HG03175 (cell line): ENCODE results near the gene JPH3.
"Not testable (repeated sequence)": the region's sequence is repeated elsewhere in the genome, so short reads cannot be mapped to it uniquely, and the experiment has no call there.

ENCODE experiments used
- ATAC-seq: cut with Tn5 transposase; IDR thresholded peaks from one replicate; pipeline ENCODE4 v1.9.1; 2021; ENCODE audit warnings: mild to moderate bottlenecking, moderate library complexity; ENCODE audit not compliant: unreplicated experiment

Gene JPH3

DNA sequence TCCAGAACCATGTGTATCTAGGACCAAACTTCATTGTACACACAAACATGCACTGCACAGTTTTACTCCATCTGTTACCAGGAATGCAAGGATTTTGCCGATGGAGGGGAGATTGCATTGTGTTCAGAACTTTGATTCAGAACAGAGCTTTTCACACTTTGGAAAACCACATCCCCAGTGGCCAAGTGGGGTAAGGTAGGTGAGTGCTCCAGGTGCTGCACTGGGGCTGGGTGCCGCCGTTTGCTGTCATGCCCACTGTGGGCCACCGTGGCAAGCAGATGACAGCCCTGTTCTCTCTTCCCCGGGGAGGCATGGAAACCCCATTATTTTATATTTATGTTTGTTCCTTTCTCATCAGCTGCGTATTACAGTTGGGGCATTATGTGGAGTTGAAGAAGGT, 29.3 kb upstream of the JPH3 start:
- ATAC-seq = no peak

DNA sequence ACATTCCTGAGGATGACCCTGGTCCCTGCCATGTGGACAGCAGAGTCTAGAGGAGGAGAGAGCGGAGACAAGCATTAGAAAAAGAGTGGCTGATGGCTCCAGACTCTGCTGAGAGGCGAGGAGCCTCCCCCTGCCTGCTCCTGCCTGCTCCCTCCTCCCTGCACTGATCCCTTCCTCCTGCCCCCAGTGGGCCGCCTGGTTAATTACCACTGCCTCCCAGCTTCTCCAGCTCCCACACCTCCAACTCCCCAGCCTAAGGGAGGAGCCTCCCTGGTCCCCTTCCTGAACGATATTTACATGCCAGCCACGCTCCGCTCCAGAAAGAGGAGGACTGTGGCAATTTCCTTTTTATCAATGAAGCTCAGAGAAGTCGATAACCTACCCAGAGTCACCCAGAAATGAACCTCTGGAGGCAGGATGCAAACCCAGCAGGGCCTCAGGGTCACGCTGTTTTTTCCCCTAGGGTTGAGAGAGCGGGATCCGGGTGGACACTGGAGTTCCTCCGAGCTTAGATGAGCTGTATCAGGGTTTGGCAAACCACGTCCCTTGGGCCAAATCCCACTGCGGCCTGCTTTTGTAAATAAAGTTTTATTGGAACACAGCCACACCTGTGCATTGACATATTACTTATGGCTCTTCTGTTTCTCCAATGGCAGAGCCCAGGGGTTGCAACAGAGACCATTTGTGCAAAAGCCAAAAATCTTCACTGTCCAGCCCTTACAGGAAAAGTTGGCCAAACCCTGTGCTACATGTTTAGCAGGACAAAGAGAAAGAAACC, 27.1 kb upstream of the JPH3 start:
- ATAC-seq = no peak

DNA sequence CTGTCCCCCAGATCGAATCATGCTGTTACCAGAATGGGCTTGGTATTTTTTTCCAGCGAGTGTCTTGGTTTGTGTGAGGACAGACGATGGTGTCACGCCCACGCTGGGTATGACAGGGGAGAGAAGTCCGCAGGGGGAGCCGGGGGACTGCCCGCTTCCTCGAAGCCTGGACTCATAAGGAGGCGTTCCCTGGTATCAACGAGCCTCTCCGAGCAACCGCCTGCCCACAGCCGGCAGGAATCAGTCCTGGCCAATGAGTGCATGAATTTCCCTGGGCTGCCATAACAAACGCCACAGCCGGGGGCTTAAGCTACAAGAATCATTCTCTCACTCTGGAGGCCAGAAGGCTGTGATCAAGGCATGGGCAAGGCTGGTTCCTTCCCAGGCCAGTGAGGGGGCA, 26.1 kb upstream of the JPH3 start:
- no peak for ATAC-seq

DNA sequence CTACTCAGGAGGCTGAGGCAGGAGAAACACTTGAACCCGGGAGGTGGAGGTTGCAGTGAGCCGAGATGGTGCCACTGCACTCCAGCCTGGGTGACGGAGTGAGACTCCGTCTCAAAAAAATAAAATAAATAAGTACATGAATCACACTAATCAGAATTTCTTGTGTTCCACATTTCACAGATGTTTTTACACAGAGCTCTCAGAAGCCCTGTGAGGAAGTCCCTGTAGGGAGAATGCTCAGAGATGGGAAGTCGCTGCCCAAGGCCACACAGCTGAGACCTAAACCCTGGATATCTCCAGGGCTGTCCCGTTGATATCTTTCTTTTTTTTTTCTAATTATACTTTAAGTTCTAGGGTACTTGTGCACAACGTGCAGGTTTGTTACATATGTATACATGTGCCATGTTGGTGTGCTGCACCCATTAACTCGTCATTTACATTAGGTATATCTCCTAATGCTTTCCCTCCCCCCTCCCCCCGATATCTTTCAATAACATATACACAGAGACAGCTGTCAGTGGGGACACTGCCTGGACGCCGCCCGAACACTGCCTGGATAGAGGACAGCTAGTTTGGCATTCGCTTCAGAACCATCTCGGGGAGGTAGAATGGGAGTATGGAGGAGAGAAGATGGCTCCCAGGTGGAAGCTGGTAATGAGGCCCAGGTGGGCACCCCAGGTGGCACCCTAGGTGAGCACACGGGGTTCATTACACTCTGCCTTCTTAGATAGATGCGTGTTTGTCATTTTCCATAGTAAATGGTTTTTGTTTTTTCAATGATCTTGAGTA, 24.0 kb upstream of the JPH3 start:
- not testable (repeated sequence) for ATAC-seq

DNA sequence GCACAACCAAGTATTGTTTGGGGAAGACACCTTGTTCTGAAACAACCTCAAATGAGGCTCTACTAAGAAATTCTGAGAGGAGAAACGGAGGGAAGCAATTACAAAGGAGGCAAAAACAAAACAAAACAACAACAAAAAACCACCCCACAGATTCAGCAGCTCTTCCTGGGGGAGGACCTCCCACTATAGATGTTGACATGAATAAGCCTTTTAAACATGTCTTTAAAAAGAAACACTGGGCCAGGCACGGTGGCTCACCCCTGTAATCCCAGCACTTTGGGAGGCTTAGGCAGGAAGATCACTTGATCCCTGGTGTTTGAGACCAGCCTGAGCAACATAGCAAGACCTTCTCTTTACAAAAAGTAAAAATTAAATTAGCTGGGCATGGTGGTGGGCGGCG, 22.6 kb upstream of the JPH3 start:
- ATAC-seq = no peak

DNA sequence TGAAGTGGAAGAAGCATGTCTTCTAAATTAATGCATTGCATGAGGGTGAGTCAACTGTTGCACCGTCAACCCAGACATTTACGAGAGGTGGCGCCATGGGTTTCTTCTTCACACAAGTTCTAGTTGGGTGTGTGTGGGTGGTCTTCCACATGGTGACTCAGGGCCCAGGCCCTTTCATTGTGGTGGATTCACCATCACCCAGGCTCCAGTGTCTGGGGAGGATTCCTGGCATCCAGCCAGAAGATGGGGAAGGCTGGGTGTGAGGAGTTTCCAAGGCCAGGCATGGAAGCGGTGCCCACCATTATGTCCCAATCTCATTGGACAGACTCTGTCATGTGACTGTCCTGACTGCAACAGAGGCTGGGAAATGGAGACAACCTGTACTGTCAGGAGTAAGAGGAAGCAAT, 21.4 kb upstream of the JPH3 start:
- no peak for ATAC-seq

DNA sequence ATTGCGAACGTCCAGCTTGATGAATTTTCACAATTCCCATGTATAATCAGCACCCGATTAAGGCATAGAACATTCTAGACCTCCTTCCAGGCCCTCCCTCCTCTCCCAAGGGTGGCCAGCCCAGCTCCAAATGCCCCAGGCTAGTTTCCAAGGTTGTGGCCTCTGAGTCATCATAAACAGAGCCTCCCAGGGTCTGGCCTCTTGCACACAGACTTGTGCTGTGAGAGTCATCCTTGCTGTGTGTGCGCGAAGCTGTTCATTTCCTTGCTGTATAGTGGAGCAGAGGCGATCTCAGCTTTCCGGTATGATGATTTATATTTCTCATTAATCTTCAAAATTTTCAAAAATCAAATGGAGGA, 20.5 kb upstream of the JPH3 start:
- ATAC-seq = no peak

DNA sequence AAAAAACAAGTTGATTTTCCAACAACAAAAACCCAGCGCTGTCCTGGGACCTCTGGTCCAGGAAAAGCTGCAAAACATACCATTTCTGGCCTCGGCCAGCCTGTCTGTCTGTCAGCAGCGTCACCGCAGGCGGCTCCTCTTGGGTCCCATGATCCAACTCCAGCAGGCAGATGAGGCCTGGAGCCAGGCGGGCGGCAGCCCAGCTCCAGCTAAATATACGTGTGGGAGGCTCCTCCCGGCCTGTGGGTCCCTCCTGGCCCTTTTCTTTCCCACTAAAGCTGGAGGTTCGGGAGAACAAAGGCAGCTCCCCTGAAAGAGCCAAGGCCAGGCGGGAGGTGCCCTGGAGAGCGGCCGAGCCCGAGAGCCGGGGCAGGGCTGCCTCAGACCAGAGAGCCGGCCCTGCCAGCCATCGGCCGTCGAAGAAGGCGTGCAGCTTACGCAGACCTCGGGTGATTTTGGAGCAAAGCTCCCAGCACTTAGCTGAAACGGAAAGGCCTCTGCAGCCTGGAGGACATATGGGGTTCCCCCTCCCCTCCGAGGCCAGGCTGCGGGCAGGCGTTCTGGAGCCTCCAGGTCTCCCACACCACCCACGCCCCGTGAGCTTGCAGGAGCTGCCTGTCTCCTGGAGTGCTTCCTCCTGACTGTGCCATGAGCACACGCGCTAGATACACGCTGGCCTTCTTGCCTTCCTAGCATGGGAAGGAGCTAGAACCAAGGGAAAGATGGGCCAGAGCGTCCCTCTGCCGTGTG, 19.9 kb upstream of the JPH3 start:
- ATAC-seq = no peak

DNA sequence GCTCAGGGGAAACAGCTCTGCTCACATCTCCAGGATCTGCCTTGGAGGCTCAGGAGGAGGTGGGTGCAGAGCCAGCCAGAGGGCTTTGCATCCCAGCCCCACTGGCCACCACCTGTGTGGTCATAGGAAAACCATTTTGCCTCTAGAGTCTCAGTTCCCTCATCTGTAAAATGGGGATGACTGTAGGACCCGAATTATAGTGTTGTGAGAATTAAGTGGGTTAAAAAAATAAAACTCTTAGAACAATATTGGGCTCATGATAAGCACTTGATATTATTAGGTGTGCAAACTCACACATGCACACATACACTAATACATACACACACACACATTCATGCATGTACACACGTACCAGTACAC, 19.4 kb upstream of the JPH3 start:
- no peak for ATAC-seq

DNA sequence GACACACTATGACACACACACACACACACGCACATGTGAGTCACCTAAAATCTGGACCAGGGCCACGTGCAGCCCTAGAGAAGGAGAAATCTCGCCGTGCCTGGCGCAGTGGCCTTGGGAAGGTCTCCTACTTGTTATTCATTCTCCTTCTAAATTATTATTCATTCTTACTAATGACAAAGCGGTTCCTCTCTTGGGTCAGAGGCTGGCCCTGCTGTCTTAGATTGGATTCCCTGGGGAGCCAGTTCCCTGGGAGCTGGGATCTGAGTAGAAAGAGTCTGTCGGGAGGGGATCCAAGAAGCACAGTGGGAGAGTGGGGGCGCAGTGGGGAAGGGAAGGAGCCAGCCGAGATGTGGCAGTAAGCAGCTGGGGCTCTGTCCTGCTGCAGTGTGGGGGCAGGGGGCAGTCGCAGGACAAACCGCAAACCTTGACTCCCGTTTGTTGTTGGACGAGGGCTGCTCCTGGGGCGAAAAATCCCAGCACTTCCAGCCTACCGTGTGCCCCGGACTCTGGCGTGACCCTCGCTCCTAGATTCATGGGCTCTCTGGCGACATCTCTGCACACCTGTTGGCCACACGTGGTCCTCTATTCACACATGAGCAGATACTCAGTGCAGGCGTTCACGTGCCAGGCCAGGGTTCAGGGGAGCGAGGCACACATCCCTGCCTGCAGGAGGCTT, 18.7 kb upstream of the JPH3 start:
- ATAC-seq = no peak

DNA sequence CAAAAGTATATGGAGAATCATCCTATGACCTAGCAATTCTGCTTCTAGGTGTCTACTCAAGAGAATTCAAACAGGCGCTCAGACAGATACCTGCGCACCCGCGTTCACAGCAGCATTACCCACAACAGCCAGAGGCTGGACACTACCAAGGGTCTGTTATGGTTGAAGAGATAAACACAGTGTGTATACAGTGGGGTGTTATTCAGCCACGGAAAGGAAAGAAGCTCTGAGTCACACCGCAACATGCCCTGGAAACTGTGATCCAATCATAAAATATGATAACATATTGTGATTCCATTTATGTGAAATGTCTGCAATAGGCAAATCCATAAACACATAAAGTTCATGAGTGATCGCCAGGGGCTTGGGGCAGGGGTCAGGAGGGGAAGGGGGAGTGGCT, 18.0 kb upstream of the JPH3 start:
- no peak for ATAC-seq

DNA sequence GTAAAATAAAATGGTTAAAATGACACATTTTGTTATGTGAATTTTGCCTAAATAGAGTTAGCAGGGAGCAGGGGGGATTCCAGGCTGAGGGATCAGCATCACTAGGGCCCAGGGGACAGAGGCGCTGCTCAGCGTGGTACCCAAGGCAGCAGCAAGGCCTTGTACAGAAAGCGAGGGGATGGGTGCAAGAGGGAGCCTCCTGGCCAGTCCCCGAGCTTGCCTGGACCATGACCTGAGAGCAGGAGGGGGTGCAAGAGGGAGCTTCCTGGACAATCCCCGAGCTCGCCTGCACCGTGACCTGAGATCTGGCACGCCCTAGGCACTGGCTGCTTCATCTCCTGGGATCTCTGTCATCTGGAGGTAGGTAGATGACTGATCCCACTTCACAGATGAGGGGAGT, 17.3 kb upstream of the JPH3 start:
- no peak for ATAC-seq

DNA sequence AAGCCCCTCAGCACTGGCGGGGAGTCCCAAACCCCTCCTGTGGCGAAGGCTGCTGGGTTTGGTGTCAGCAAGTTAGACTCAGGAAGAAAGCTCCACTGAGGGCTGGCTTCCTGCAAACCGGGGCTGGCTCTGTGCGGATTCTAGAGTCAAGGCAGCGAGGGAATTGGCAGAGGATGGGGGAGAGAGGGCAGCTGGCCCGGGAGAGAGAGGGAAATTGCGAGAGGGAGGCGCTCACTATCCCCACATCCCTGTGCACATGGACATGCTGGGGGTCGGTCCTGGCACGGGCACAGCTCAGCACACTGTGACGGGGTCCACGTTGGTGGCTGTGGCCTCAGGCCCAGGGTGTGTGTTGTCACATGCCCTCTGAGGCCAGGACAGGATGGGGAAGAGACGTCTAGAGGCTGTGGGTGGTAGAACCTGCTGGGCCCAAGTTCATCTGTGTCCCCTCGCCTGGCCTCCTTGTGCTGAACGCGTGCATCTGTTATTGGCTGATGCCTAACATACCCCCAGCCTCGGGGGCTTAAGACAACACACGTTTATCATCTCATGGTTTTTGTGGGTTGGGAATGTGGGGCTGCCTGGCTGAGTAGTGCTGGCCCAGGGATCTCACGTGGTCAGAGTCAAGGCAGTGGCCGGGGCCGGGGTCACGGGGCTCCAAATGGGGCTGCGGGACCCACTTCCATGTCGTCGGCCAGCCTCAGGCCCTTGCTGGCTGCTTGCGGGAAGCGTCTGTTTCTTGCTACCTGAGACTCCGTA, 16.7 kb upstream of the JPH3 start:
- ATAC-seq = no peak

DNA sequence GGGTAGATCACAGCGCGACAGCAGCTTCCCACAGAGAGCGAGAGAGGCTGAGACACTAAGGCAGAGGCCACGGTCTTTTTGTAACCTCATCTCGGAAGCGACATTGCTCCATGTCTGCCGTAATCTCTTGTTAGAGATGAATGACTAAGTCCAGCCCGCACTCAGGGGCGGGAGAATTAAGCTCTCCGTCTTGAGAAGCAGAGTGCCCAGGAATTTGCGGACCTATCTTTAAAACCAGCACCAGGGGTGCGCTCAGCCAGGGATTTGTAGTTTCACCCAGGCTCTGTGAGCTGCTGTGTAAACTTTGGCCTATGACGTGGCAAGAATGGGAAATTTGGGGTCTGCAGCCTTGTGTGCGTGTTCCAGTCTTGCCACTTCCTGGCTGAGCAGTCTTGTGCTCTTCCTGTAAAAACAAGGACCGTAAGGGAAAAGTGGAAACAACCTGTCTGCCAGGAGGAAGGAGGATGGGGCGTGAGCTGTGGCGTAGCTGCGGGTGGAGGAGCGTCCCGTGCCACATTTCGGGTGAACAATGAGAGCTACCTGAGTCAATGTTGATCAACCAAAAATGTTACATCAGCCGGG, 16.0 kb upstream of the JPH3 start:
- no peak for ATAC-seq

DNA sequence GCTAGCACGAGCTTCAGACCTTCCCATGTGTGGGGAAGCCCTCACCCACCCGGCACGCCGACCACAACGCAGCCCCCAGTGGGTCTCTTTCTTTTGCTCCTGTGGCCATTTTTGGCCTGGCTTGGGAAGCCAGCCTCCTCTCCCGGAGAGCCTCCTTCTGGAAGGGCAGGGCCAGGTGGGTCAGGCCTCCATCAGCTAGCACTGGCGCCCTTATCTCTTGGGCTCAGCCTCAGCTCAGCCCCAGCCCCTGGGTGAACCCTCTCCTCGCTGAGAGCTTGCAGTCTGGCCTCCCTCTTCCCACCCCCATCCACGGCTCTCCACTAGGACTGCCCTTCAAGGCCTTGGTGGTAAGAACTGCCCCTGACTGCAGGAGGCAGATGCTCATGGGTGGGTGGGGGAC, 14.7 kb upstream of the JPH3 start:
- no peak for ATAC-seq

DNA sequence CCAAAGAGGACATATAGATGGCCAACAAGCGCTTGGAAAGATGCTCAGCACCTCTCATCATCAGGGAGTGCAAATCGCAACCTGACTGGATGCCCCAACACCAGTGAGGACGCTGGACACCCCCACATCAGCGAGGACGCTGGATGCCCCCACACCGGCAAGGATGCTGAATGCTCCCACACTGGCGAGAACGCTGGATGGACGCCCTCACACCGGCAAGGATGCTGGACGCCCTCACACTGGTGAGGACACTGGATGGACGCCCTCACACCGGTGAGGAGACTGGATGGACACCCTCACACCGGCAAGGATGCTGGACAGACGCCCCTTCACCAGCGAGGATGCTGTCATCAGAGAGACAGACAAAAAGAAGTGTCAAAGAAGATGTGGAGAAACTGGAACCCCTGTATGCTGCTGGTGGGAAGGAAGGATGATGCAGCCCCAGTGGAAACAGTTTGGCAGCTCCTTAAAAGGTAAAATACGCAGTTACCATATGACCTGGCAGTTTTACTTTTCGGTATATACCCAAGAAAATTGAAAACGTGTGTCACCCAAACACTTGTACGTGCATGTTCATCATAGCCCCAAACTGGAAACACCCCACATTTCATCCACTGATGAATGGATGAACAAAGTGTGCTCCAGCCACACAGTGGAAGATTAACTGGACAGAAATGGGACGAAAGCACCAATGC, 10.1 kb upstream of the JPH3 start:
- no peak for ATAC-seq

DNA sequence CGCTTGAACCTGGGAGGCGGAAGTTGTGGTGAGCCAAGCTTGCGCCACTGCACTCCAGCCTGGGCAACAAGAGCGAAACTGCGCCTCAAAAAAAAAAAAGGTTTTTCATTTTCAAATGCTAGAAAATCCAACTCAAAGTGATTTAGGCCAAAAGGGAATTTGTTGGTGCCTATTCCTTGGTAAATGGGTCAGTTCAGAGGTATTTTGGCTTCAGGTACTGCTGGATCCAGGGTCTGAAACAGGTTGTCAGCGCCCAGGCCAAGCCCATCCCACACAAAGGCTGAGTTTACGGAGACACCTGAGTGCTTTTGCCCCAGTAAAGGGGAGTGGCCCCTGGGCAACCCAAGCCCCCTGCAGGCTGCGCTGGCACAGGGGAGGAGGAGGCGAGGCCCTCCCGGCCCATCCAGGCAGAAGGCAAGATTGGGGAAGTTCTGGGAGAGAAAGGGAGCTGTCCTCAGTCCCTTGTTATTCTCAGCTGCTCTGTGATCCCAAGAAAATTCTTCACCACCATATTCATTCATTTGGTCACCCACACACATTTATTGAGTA, 8.5 kb upstream of the JPH3 start:
- ATAC-seq = no peak

DNA sequence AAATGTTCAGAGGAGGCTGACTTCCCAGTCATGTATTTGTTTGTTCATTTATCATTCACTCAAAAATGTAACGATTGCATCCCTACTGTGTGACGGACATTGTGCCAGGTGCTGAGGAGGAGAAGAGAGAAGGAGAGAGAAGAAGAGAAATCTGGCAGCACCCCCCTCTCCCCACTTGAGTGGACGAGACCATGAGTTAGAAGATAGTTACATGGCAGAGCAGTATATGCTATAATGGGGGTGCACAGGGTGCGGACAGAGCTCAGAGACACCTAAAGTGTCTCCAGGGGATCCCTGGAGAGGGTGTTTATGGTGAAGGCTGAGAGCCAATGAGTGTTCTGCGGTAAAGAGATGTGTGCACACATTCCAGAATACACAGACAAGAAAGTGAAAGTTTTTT, 6.6 kb upstream of the JPH3 start:
- ATAC-seq = no peak

DNA sequence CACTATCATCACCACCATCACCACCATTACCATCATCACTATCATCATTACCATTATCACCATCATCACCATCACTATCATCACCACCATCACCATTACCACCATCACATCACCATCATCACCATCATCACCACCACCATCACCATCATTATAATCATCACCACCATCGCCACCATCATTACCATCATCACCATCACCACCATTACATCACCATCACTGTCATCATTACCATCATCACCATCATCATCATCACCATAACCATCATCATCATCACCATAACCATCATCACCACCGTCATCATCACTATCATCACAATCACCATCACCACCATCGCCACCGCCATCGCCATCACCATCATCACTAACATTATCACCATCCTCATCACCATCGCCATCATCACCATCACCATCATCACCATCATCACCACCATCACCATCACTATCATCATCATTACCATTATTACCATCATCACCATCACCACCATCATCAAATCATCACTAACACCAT, 4.9 kb upstream of the JPH3 start:
- ATAC-seq = no peak
